Liver (tissue), 9 donors: ENCODE data around the gene INPP5F. TPM values are rescaled to one million over a fixed set of nuclear protein-coding genes. Genes with fewer than 3 reads are reported as not detected.

Experiments used
- DNase-seq: peaks from one replicate; pipeline ENCODE4 v3.0.0-alpha.2; 2017; ENCODE audit warnings: low spot score
- H3K27ac ChIP-seq, 2 donors: one replicate each; pipeline ENCODE4 v1.7.0; 2013; ENCODE audit warnings: inconsistent platforms in 2 of 2, low read length in 2 of 2, control low read depth in 1 of 2, low read depth in 1 of 2, mild to moderate bottlenecking in 1 of 2
- H3K27me3 ChIP-seq, 4 donors: one replicate each; pipeline versions ENCODE4 v1.6.1 to v1.7.0; 2013; ENCODE audit warnings: low read length in 3 of 4, inconsistent platforms in 1 of 4, mild to moderate bottlenecking in 1 of 4, moderate library complexity in 1 of 4; ENCODE audit not compliant: control insufficient read depth in 4 of 4, insufficient read depth in 4 of 4
- H3K36me3 ChIP-seq, 4 donors: one replicate each; pipeline versions ENCODE4 v1.6.1 to v1.7.0; 2013; ENCODE audit warnings: low read length in 3 of 4, mild to moderate bottlenecking in 3 of 4, low read depth in 1 of 4, moderate library complexity in 1 of 4; ENCODE audit not compliant: control insufficient read depth in 4 of 4, insufficient read depth in 3 of 4
- H3K4me1 ChIP-seq, 4 donors: one replicate each; pipeline versions ENCODE4 v1.6.1 to v1.7.0; 2013; ENCODE audit warnings: low read length in 3 of 4, mild to moderate bottlenecking in 3 of 4, moderate library complexity in 1 of 4; ENCODE audit not compliant: control insufficient read depth in 4 of 4, insufficient read depth in 4 of 4
- H3K4me3 ChIP-seq, 3 donors: one replicate each; pipeline versions ENCODE4 v1.6.1 to v1.7.0; 2013; ENCODE audit warnings: low read length in 3 of 3, control low read depth in 1 of 3, low read depth in 1 of 3, mild to moderate bottlenecking in 1 of 3
- H3K9ac ChIP-seq, 2 donors: one replicate each; pipeline ENCODE4 v1.7.0; 2013; ENCODE audit warnings: low read length in 2 of 2, mild to moderate bottlenecking in 2 of 2, moderate library complexity in 2 of 2, control low read depth in 1 of 2, low read depth in 1 of 2
- H3K9me3 ChIP-seq, 4 donors: one replicate each; pipeline versions ENCODE4 v1.6.1 to v1.7.0; 2013; ENCODE audit warnings: low read length in 3 of 4; ENCODE audit not compliant: control insufficient read depth in 4 of 4
- EGR1 ChIP-seq, 2 donors: IDR thresholded peaks; 2 replicates each; pipeline ENCODE4 v1.6.1; 2016 to 2018; ENCODE audit warnings: antibody characterized with exemption in 2 of 2, low read depth in 2 of 2
- FOXA1 ChIP-seq: IDR thresholded peaks from 2 replicates; pipeline ENCODE4 v1.6.1; 2016; ENCODE audit warnings: antibody characterized with exemption
- FOXA2 ChIP-seq: IDR thresholded peaks from 2 replicates; pipeline ENCODE4 v1.6.1; 2016; ENCODE audit warnings: antibody characterized with exemption
- GABPA ChIP-seq, 2 donors: IDR thresholded peaks in 1 of 2; conservative IDR thresholded peaks in 1 of 2; 2 replicates each; pipeline ENCODE4 v1.6.1; 2016; ENCODE audit warnings: antibody characterized with exemption in 2 of 2, mild to moderate bottlenecking in 1 of 2, moderate library complexity in 1 of 2
- HNF4A ChIP-seq, 2 donors: conservative IDR thresholded peaks; 2 replicates each; pipeline ENCODE4 v1.6.1; 2016; ENCODE audit warnings: antibody characterized with exemption in 2 of 2, mild to moderate bottlenecking in 2 of 2
- HNF4G ChIP-seq: IDR thresholded peaks from 2 replicates; pipeline ENCODE4 v1.6.1; 2016; ENCODE audit warnings: antibody characterized with exemption
- JUND ChIP-seq, 2 donors: IDR thresholded peaks; 2 replicates each; pipeline ENCODE4 v1.6.1; 2016; ENCODE audit warnings: antibody characterized with exemption in 2 of 2
- NR2F2 ChIP-seq: IDR thresholded peaks from 2 replicates; pipeline ENCODE4 v1.6.1; 2016; ENCODE audit warnings: antibody characterized with exemption
- RAD21 ChIP-seq, 2 donors: IDR thresholded peaks; 2 replicates each; pipeline ENCODE4 v1.6.1; 2016; ENCODE audit warnings: antibody characterized with exemption in 2 of 2, mild to moderate bottlenecking in 2 of 2
- RXRA ChIP-seq, 2 donors: IDR thresholded peaks; 2 replicates each; pipeline ENCODE4 v1.6.1; 2017 to 2018; ENCODE audit warnings: antibody characterized with exemption in 2 of 2, mild to moderate bottlenecking in 1 of 2
- SP1 ChIP-seq: IDR thresholded peaks from 2 replicates; pipeline ENCODE4 v1.6.1; 2018; ENCODE audit warnings: antibody characterized with exemption, mild to moderate bottlenecking
- TAF1 ChIP-seq: conservative IDR thresholded peaks from 2 replicates; pipeline ENCODE4 v1.6.1; 2016; ENCODE audit warnings: antibody characterized with exemption, mild to moderate bottlenecking
- YY1 ChIP-seq: IDR thresholded peaks from 2 replicates; pipeline ENCODE4 v1.6.1; 2016; ENCODE audit warnings: antibody characterized with exemption, mild to moderate bottlenecking
- WGBS: extraction: QIAGEN DNeasy Blood & Tissue Kit; methylation state at CpG from one replicate; pipeline ENCODE4 v1.1.7; 2013; 5-methylcytosine and 5-hydroxymethylcytosine counted together
- polyA plus RNA-seq, 2 donors: library from polyadenylated mRNA; stranded (reverse) in 1 of 2; unstranded in 1 of 2; fragments of 200-250 nt in 1 of 2; fragments of >200 nt in 1 of 2; fragmentation: Nextera tagmentation in 1 of 2; extraction: Ambion mirVana in 1 of 2; gene quantifications; one replicate each; pipeline versions ENCODE4 v1.2.1 to v1.2.3, GENCODE V29; 2013 to 2015
- total RNA-seq, 2 donors: library from RNA; depleted of rRNA; stranded (reverse); fragments of >200 nt; gene quantifications; one replicate each; pipeline ENCODE4 v1.2.3, GENCODE V29; 2014
- TF ChIP-seq, protein P1 (sequence below): IDR thresholded peaks from 2 replicates; pipeline ENCODE4 v1.6.1; 2016; ENCODE audit warnings: antibody characterized with exemption
- TF ChIP-seq, protein P2 (sequence below): IDR thresholded peaks from 2 replicates; pipeline ENCODE4 v1.6.1; 2016; ENCODE audit warnings: antibody characterized with exemption
- TF ChIP-seq, protein P3 (sequence below): IDR thresholded peaks from 2 replicates; pipeline ENCODE4 v1.6.1; 2016; ENCODE audit warnings: antibody characterized with exemption, mild to moderate bottlenecking
- TF ChIP-seq, protein P4 (sequence below): fragments of 150-350 bp; IDR thresholded peaks from 2 replicates; pipeline ENCODE4 v1.5.1; 2017; ENCODE audit warnings: improper control_type of control experiment, low read depth, low read length; ENCODE audit not compliant: missing input control
- TF ChIP-seq, protein P5 (sequence below): IDR thresholded peaks from 2 replicates; pipeline ENCODE4 v1.6.1; 2016; ENCODE audit warnings: antibody characterized with exemption
- donor health status: healthy.
- donor health status: healthy.
- donor health status: healthy.
- donor health status: healthy.
- donor health status: healthy.

The INPP5F gene
- total and polyA plus RNA-seq, 4 donors: 1.1 to 8.1 (median 2.1) TPM

DNA sequence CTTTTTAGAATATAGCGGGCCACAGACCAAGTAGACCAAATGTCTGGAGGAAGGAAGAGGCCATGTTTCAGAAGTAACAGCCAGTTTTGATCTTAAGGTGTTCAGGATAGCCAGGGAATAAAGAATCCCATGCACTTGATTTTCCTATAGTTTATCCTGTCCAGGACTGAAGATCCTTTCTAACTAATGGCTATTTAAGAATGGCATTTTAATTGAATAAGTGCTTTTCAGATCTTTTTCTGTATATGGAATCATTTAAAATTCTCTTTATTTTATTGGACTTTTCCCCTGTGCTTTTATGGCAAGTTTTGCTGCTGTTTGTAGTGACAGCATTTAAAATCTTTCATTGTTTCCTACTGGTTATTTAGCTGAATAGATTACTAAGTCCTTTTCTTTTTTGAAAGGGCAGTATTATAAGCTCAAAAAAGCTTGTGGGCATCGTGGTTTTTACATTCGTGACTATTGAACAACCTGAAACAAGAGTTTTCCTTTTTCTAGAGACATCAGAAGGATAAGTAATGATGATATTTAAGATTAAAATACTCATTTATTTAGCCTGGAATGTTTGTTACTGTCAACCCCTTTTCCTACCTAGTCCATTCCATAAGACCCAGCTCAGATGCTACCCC is 2.4 kb downstream of the INPP5F start:
- no peaks in the 10 kb centered on the region for H3K36me3 ChIP-seq
- no peaks in the 10 kb centered on the region for H3K27me3 ChIP-seq
- H3K27ac ChIP-seq: no peak overlapping the region
- 90% methylated on average over 3 of the region's 3 CpGs for WGBS
- no peak overlapping the region for H3K4me3 ChIP-seq
- H3K9me3 ChIP-seq: no peaks in the 10 kb centered on the region
- no peak overlapping the region for H3K9ac ChIP-seq
- no peak for DNase-seq
- H3K4me1 ChIP-seq: peaks cover 0 to 13% (median 7%) of the 10 kb centered on the region in 4 donors
- TF ChIP-seq FOXA1 (no peak), HNF4G (no peak), RAD21 (IDR thresholded peaks at IDR 0.05) (no peak), RXRA (IDR thresholded peaks at IDR 0.05) (no peak), FOXA2 (no peak), YY1 (no peak), GABPA (IDR thresholded peaks at IDR 0.05 in 1 of 2, conservative IDR thresholded peaks at IDR 0.05 in 1 of 2) (no peak), SP1 (no peak), JUND (IDR thresholded peaks at IDR 0.05) (no peak), NR2F2 (no peak), EGR1 (IDR thresholded peaks at IDR 0.05; ENCODE audit: low read depth in 2 of 2) (no peak), HNF4A (conservative IDR thresholded peaks at IDR 0.05) (no peak), TAF1 (no peak)
- TF ChIP-seq, protein P1, sequence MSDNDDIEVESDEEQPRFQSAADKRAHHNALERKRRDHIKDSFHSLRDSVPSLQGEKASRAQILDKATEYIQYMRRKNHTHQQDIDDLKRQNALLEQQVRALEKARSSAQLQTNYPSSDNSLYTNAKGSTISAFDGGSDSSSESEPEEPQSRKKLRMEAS: no peak
- TF ChIP-seq, protein P2, sequence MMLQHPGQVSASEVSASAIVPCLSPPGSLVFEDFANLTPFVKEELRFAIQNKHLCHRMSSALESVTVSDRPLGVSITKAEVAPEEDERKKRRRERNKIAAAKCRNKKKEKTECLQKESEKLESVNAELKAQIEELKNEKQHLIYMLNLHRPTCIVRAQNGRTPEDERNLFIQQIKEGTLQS: no peak
- TF ChIP-seq, protein P3, sequence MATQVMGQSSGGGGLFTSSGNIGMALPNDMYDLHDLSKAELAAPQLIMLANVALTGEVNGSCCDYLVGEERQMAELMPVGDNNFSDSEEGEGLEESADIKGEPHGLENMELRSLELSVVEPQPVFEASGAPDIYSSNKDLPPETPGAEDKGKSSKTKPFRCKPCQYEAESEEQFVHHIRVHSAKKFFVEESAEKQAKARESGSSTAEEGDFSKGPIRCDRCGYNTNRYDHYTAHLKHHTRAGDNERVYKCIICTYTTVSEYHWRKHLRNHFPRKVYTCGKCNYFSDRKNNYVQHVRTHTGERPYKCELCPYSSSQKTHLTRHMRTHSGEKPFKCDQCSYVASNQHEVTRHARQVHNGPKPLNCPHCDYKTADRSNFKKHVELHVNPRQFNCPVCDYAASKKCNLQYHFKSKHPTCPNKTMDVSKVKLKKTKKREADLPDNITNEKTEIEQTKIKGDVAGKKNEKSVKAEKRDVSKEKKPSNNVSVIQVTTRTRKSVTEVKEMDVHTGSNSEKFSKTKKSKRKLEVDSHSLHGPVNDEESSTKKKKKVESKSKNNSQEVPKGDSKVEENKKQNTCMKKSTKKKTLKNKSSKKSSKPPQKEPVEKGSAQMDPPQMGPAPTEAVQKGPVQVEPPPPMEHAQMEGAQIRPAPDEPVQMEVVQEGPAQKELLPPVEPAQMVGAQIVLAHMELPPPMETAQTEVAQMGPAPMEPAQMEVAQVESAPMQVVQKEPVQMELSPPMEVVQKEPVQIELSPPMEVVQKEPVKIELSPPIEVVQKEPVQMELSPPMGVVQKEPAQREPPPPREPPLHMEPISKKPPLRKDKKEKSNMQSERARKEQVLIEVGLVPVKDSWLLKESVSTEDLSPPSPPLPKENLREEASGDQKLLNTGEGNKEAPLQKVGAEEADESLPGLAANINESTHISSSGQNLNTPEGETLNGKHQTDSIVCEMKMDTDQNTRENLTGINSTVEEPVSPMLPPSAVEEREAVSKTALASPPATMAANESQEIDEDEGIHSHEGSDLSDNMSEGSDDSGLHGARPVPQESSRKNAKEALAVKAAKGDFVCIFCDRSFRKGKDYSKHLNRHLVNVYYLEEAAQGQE: no peak
- TF ChIP-seq, protein P4, sequence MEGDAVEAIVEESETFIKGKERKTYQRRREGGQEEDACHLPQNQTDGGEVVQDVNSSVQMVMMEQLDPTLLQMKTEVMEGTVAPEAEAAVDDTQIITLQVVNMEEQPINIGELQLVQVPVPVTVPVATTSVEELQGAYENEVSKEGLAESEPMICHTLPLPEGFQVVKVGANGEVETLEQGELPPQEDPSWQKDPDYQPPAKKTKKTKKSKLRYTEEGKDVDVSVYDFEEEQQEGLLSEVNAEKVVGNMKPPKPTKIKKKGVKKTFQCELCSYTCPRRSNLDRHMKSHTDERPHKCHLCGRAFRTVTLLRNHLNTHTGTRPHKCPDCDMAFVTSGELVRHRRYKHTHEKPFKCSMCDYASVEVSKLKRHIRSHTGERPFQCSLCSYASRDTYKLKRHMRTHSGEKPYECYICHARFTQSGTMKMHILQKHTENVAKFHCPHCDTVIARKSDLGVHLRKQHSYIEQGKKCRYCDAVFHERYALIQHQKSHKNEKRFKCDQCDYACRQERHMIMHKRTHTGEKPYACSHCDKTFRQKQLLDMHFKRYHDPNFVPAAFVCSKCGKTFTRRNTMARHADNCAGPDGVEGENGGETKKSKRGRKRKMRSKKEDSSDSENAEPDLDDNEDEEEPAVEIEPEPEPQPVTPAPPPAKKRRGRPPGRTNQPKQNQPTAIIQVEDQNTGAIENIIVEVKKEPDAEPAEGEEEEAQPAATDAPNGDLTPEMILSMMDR: no peak
- TF ChIP-seq, protein P5, sequence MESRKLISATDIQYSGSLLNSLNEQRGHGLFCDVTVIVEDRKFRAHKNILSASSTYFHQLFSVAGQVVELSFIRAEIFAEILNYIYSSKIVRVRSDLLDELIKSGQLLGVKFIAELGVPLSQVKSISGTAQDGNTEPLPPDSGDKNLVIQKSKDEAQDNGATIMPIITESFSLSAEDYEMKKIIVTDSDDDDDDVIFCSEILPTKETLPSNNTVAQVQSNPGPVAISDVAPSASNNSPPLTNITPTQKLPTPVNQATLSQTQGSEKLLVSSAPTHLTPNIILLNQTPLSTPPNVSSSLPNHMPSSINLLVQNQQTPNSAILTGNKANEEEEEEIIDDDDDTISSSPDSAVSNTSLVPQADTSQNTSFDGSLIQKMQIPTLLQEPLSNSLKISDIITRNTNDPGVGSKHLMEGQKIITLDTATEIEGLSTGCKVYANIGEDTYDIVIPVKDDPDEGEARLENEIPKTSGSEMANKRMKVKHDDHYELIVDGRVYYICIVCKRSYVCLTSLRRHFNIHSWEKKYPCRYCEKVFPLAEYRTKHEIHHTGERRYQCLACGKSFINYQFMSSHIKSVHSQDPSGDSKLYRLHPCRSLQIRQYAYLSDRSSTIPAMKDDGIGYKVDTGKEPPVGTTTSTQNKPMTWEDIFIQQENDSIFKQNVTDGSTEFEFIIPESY: no peak
